NCI-H748 treated with DMSO at 0.1 percent for 48 hours (cell line): ENCODE results near the gene TSTD2.
"Not testable (repeated sequence)": the region's sequence is repeated elsewhere in the genome, so short reads cannot be mapped to it uniquely, and the experiment has no call there.

Experiments
- DNase-seq: peaks from one replicate; lab custom pipeline; 2025; lab: John Stamatoyannopoulos, UW

The TSTD2 gene

GRCh38 chr9:97586909-97587308, 46.3 kb downstream of the TSTD2 start:
- not testable (repeated sequence) for DNase-seq

- DNase-seq, result not testable (repeated sequence)
Observed at GRCh38 chr9:97584778-97585177, 48.4 kb downstream of the TSTD2 start.

DNA sequence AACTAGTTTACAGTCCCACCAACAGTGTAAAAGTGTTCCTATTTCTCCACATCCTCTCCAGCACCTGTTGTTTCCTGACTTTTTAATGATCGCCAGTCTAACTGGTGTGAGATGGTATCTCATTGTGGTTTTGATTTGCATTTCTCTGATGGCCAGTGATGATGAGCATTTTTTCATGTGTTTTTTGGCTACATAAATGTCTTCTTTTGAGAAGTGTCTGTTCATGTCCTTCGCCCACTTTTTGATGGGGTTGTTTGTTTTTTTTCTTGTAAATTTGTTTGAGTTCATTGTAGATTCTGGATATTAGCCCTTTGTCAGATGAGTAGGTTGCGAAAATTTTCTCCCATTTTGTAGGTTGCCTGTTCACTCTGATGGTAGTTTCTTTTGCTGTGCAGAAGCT, 51.6 kb downstream of the TSTD2 start:
- DNase-seq, result not testable (repeated sequence)

GRCh38 chr9:97579914-97580313, 53.3 kb downstream of the TSTD2 start:
- no peak for DNase-seq

- DNase-seq, result no peak
Observed at GRCh38 chr9:97578846-97579245, 54.3 kb downstream of the TSTD2 start.

DNA sequence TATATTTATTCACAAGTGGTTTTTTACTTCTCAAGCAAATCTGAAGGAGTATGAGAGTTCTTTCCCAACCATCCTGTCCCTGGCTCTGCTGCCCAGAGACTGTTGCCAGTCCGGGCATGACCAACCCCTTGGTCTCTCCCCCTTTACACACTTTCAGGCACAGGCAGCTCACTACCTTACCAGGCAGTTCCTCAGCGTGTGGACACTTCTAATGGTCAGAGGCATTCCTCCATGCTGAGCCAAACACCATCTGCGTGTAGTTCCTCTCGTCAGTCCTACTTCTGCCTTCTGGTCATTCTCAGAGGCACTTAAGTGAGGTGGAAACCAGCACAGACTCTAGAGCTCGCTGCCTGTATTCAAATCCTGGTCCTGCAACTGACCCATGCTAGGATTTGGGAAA, 56.1 kb downstream of the TSTD2 start:
- DNase-seq, result no peak

DNA sequence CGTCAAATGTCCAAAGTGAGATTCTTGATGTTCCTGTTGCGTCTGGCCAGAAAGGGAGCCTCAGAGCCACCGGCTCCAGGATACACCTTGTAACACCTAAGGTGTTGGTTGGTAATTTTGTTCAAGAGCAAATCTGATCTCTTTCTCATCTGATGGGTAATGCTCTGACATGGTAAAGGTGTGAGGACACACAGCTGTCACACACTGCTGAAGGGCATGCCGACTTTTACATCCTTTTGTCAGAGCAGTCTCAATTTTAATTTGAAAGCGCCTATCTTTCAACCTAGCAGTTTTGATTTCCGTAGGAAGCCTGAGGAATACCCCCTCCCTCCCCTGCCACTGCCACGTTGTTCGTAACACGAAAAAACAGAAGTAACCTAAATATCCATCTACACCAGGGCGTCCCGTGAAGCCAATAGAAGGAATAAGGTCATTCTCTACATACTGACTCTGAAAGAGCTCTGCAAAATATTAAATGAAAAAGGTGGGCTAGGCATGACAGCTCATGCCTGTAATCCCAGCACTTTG, 57.4 kb downstream of the TSTD2 start:
- no peak for DNase-seq

DNA sequence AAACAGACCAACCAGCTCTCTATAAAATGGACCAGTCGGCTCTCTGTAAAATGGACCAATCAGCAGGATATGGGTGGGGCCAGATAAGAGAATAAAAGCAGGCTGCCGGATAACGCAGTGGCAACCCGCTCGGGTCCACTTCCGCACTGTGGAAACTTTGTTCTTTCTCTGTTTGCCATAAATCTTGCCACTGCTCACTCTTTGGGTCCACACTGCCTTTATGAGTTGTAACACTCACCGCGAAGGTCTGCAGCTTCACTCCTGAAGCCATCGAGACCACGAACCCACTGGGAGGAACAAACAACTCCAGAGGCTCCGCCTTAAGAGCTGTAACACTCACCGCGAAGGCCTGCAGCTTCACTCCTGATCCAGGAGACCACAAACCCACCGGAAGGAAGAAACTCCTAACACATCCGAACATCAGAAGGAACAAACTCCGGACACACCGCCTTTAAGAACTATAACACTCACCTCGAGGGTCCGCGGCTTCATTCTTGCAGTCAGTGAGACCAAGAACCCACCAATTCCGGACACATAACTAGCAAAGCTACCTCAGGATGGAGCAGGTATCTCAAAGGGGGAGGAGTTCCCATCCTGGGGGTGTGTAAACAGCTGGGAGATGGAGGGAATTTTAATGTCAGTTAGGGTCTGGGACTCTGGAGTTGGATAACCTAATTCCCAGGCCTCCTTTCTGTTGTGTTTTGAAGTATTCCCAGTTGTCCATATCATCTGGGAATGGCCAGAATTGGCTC, 58.1 kb downstream of the TSTD2 start:
- not testable (repeated sequence) for DNase-seq

- not testable (repeated sequence) for DNase-seq
Observed at GRCh38 chr9:97574101-97574571, 59.0 kb downstream of the TSTD2 start.

DNA sequence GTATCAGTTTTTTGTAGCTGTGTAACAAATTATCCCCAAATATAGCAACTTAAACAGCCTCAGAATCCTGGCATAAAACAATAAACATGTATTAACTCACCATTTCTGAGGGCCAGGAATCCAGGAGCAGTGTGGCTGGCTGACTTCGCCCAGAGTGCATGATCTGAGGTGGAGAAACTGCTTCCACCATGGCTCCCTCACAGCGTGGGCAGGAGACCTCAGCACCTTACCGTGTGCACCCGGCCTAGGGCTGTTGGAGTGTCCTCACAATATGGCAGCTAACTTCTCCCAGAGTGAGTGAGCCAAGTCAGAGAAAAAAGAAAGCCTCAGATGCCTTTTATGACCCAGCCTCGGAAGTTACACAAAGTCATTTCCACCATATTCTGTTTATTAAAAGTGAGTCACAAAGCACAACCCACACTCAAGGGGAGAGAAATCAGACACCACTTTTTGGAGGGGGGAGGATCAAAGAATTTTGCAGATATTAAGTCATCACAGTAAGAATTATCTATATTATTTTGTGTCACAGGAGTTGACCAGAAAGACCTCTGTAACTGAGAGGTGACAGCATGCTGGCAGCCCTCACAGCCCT, 59.6 kb downstream of the TSTD2 start:
- DNase-seq, result no peak

DNA sequence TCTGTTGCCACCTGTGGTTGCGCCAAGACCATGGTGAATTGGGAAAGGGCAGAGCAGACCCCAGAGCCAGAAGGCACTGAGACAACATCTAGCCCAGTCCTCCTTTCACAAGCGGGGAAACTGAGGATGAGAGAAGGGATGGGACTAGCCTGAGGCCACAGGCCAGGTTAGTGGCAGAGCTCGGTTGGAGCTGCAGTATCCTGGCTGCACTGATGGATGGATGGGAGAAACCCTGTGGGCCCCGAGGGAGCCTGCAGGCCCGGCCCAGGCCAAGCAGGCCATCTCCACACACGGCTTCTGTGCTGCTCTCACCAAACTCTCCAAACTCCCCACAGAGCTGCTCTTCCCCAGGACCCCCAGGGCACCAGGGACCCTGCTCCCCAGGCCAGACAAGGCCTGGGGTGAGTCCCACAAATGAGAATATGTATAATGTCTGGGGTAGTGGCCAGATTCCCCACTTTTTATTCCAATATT, 60.2 kb downstream of the TSTD2 start:
- DNase-seq, result no peak

- DNase-seq, result no peak
Observed at GRCh38 chr9:97572196-97572891, 60.8 kb downstream of the TSTD2 start.

DNA sequence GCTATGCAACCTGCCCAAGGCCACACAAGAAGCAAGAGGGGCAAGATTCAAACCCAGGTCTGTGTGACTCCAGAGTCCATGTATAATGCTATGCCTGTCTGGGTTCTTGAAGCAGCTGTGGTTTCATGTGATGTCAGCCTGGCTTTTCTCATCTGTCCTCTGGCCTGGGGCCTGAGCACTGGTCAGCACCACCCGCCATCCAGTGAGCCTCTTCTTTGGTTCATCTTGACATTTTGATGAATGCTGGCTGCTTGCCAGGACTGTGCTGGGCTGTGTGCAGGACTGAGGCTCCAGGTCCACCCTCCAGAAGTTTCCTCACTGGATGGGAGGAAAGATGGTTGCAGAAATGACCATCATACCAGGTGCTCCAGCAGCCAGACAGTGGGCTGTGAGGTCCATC, 61.5 kb downstream of the TSTD2 start:
- DNase-seq, result no peak

GRCh38 chr9:97570899-97571298, 62.3 kb downstream of the TSTD2 start:
- DNase-seq, result no peak

- no peak for DNase-seq
Observed at GRCh38 chr9:97568461-97569275, 64.5 kb downstream of the TSTD2 start.

GRCh38 chr9:97567894-97568202, 65.3 kb downstream of the TSTD2 start:
- DNase-seq, result no peak

- DNase-seq, result no peak
Observed at GRCh38 chr9:97567182-97567893, 65.8 kb downstream of the TSTD2 start.

- no peak for DNase-seq
Observed at GRCh38 chr9:97565262-97565661, 67.9 kb downstream of the TSTD2 start.

DNA sequence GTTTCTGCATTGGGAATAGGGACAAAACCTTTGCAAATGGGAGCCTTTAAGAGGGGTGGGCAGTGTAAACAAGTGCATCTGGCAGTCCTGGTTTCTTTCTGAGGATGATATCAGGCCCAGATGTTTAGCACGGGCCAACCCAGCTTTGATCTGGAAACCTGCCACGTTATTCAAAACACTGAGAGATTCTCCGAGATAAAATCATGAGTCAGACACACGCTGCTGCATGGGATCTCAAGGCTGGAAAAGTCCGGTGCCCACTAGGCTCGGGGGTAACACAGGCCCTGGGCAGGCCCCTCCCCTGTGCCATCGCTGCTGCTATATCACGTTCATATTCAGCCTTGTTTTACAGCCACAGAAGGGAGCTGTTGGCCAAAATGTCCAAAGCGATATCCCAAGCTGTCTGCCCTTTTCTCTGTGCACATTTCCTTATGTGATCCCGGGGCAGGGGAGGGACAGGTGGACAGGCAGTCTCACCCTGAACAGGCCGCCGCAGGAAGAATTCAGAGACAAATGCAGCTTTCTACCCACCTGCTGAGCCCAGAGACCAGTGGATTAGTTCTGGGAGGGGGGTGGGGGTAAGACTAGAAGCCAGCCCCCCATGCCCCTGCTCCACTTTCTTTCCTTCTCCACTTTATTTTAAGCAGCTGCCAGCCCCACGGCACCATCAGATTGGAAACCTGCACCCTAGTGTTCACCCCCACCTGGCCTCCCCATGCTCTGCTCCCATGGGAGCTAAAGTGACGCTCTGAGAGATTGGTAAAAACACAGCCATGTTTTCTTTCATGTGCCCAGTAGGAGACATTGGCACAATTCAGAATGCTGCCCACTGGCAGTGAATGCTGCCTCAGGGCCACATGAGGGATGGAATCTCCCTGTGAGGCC, 68.6 kb downstream of the TSTD2 start:
- DNase-seq, result no peak

DNA sequence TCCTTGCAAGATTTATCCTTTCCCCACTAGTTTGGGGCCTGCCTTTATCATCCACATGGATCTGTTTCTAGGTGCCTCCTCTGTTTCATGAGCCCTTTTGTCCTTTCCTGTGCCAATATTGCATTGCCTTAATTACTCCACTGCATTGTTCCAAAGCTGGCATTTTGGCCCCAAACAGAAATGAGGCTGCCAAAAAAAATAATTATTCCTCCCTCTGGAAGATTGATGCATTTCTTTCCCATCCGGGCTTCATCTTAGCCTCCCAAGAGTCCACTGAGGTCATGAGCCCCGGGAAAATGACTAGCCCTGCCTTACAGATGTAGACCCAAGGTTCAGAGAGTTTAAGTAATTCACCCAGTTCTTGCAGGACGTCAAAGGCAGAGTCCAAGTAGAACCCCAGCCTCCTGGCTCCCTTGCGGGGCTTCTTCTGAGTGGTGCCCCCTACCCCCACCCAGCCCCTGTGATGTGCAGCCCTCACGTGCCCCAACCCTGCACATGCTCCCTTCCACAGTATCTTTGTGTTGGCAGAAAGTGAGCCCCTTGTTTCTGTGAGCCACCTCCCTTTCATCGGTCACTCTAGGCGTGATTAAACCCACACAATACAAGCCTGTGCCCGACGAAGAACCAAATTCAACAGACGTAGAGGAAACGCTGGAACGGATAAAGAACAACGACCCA, 69.6 kb downstream of the TSTD2 start:
- no peak for DNase-seq
